GM18502 (cell line): Measurements from ENCODE around the gene TMEM237.
"Not testable (repeated sequence)": the region's sequence is repeated elsewhere in the genome, so short reads cannot be mapped to it uniquely, and the experiment has no call there.

Experiments
- ATAC-seq: cut with Tn5 transposase; IDR thresholded peaks from one replicate; pipeline ENCODE4 v1.9.1; 2021; ENCODE audit warnings: mild to moderate bottlenecking; ENCODE audit not compliant: unreplicated experiment, poor library complexity

TMEM237 gene, protein sequence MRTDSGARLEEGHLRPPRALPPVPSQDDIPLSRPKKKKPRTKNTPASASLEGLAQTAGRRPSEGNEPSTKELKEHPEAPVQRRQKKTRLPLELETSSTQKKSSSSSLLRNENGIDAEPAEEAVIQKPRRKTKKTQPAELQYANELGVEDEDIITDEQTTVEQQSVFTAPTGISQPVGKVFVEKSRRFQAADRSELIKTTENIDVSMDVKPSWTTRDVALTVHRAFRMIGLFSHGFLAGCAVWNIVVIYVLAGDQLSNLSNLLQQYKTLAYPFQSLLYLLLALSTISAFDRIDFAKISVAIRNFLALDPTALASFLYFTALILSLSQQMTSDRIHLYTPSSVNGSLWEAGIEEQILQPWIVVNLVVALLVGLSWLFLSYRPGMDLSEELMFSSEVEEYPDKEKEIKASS

GRCh38 chr2:201643216-201643890 lies at the start of gene TMEM237:
TMEM237 (minus strand) TSS chr2:201643503; CDS start chr2:201643400, 103 bp downstream.
- peak; percentile 49 for ATAC-seq

DNA sequence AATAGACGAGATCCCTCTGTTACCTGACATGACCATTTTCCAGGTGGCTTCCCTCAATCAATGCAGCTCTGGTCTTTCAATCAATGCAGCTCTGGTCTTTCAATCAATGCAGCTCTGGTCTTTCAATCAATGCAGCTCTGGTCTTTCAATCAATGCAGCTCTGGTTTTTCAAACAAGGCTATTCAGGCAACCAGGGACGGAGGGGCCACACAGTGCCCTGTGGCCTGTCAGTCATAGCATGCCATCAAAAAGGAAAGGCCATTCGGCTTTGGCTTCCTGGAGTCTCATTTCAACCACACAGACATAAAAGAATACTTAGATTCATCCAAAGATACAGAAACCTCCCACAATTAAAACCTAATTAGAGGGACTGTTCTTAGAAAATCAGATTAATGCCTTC lies 41.9 kb upstream of the TMEM237 start:
- no peak for ATAC-seq

GRCh38 chr2:201680743-201681142 lies 37.4 kb upstream of the TMEM237 start:
- ATAC-seq = no peak

DNA sequence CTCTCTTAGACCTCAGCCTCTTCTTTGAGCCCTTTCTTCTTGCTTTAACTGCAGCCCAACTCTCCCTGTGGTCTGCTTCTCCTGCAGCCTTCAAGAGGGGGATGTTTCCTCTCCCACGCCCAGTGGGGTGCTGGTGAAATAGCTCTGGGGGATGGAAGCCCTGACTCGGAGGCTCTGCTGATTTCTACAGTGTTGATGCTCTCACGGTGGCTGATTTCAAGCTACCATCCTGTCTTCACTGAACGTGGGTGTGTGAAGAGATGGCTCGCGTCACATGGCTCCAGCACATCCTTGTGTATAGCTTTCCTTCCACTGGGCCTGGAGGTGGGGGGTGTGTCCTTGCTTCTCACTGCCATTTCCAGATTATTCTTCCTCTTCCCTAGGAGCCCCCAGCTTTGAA lies 35.1 kb upstream of the TMEM237 start:
- no peak for ATAC-seq

DNA sequence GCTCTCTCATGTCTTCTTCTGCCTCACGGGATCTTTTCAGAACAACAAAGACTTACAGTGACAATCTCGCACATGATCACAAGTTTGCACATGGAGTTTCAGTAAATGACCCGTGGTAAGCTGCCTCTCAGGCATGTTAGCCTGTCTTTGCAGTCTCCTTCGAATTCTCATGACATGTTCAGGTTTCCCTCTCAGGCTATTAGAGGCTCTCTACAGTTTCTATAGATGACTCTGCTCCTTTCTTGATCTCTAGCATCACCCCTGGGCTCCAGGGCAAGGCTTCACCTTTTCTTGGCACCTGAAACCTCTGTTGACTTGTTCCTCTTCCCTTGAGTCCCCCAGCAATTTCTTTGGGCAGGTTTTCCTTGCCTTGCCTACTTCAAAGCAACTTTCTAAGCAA lies 32.2 kb upstream of the TMEM237 start:
- ATAC-seq = no peak

DNA sequence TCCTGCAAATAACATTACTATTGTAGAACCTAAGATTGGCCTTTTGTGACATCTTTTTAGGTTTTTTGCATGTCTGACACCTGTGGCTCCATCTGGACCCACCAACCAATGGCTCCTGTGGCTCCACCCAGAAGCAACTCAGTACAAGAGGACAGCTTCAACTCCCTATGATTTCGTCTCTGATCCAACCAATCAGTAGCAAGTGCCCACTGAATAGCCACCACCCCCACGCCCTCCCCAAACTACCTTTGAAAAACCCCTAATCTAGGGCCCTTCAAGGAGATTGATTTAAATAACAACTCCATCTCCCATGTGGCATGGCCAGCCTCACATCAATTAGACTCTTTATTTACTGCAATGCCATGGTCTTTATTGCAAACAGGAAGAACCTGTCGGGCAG lies 31.5 kb upstream of the TMEM237 start:
- no peak for ATAC-seq

DNA sequence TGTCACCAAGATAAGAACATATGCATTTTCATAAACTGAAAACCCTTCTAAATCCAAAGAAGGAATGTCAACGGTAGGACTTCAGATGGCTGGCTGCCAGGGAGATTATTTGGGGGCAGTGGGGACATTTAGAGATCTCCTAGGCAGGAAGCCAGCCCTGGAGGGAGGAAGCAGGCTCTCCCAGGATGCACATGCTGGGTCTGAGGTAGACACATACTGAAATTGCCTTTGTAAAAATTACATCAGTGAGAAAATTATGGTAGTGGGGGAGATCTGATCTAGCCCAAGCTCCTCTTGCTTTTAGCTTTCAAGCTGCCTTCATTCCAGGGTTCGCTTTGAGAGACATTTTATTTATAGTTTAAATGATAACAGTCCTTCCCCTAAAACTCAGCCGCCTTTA lies 31.0 kb upstream of the TMEM237 start:
- ATAC-seq = no peak

- ATAC-seq = no peak
These were observed 30.2 kb upstream of the TMEM237 start for GRCh38 chr2:201673546-201673945.

GRCh38 chr2:201671205-201671604 lies 27.9 kb upstream of the TMEM237 start:
- not testable (repeated sequence) for ATAC-seq

GRCh38 chr2:201669865-201670264 lies 26.6 kb upstream of the TMEM237 start:
- no peak for ATAC-seq

GRCh38 chr2:201668402-201668910 lies 25.2 kb upstream of the TMEM237 start:
- ATAC-seq = no peak

GRCh38 chr2:201664334-201664733 lies 21.0 kb upstream of the TMEM237 start:
- ATAC-seq = no peak

DNA sequence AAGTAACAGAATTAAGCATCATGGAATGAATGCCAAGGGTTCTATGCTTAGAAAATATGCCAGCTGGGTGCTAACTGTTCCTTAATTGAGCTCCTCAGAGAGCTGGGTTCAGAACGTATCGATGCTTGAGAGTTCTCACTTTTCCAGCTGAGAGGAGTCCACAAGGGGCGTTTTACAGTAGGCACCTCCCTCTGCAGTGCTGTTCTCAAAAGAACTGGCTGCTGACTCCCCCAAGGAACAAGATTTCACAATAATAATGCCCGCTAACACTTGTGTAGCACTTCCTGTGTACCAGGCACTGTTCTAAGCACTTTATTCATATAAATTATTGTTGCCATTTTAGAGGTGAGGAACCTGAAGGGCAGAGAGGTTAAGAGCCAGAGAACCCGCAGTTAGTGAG lies 18.1 kb upstream of the TMEM237 start:
- no peak for ATAC-seq

GRCh38 chr2:201660293-201660895 lies 17.1 kb upstream of the TMEM237 start:
- no peak for ATAC-seq

DNA sequence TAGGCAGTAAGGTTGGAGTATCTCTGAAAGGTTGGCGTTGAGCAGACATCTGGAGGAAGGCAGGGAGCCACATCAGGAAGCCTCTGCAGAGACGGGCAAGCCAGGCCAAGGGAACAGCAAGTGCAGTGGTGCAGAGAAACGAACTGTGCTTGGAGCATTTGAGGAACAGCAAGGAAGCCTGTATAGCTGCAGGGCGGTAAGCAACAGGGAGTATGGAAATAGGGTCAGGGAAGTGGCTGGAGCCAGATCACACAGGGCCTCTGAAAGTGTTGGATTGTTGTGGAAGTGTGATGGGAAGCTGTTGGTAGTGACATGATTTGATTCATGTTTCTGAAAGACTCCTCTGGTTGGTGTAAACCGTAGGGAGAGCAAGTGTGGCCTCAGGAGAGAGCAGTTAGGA lies 13.4 kb upstream of the TMEM237 start:
- no peak for ATAC-seq

DNA sequence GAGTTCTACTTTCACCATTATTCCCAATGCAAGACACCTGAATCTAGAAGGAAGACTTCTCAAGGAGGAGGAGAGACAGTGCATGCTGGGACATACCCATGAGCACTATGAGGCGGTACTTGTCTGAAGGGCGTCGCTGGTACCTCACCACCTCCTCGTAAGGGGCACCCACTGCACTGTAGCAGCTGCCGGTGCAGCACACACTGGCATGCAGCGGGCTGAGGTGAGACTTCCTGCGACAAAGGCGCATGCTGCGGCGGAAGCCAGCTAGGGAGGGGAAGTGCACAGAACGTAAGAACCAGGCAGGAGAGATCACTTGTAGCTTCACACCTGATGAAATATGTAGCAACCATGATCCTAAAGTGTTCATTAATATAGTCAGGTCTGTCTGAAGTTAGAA lies 12.8 kb upstream of the TMEM237 start:
- no peak for ATAC-seq

- ATAC-seq = no peak
These were observed 11.5 kb upstream of the TMEM237 start for GRCh38 chr2:201654616-201655384.

DNA sequence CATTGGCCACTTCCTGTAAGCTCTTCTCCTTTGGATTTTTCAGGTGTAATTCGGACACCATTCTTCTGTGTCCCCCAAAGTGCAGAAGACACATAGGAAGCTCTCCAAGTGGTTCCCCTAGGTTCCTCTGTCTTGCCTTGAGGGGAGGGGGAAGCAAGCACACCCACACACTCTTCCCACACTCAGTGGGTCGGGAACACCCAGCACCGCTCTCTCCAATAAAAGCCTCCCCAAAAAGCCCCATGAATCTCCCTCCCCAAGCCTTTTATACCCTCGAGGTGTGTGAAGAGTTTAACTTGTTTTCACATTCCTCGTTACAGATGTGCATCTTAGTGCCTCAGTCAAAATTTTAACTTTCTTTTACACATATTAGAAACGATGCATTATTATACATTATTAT lies 9.9 kb upstream of the TMEM237 start:
- ATAC-seq = no peak

DNA sequence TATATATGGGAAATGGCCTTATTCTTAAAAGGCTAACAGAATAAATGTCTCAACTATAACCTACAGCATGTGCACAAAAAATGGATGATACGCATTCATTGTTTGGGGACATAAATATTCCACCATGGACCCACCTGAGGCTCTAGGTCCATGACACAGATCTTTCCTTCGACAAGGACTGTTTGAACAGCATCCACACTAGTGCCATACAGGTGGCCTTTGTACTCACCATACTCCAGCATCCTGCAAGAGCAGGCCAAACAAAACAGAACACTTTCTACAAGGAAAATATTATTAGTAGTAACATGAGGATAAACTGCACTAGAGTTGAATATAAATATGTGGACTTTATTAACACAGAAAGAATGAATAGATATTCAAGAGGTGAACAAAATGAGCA lies 6.1 kb upstream of the TMEM237 start:
- ATAC-seq = no peak

GRCh38 chr2:201647431-201647830 lies 4.1 kb upstream of the TMEM237 start:
- no peak for ATAC-seq
